Activated B cell treated with CpG ODN at 0.5 μM for 24 hours (primary cell): Measurements from ENCODE around the gene NR3C1. TPM values are rescaled to one million over a fixed set of nuclear protein-coding genes. Genes with fewer than 3 reads are reported as not detected.
A peak's percentile ranks its signal among the peaks of the same experiment; 100 is the strongest.

Experiments
- ATAC-seq: fragments of 200-7000 bp; cut with Tn5 transposase; one replicate; pipeline ENCODE4 v1.10.0; 2021; ENCODE audit warnings: low read depth, mild to moderate bottlenecking, moderate library complexity
- CTCF ChIA-PET: fragments of 350-600 bp; sonication (Branson Sonifier 250); formaldehyde crosslinking; loops from one replicate; lab custom pipeline; 2021; ENCODE audit warnings: antibody characterized with exemption; lab: Charles Lee
- POLR2A ChIA-PET: fragments of 350-600 bp; sonication (Branson Sonifier 250); formaldehyde crosslinking; loops from one replicate; lab custom pipeline; 2021; ENCODE audit warnings: antibody characterized with exemption; lab: Charles Lee
- DNase-seq: peaks from one replicate; pipeline ENCODE4 v3.0.0; 2022
- H3K27ac Mint-ChIP-seq: one replicate; pipeline ENCODE4 v1.8.0; 2020; ENCODE audit warnings: mixed read lengths
- H3K27me3 Mint-ChIP-seq: one replicate; pipeline ENCODE4 v1.8.0; 2021; ENCODE audit warnings: mixed read lengths
- H3K36me3 Mint-ChIP-seq: one replicate; pipeline ENCODE4 v1.8.0; 2021; ENCODE audit warnings: low read depth, mixed read lengths
- H3K4me1 Mint-ChIP-seq: one replicate; pipeline ENCODE4 v1.8.0; 2021; ENCODE audit warnings: mixed read lengths
- H3K4me3 Mint-ChIP-seq: one replicate; pipeline ENCODE4 v1.8.0; 2020; ENCODE audit warnings: mild to moderate bottlenecking, mixed read lengths
- H3K9me3 Mint-ChIP-seq: one replicate; pipeline ENCODE4 v1.8.0; 2020; ENCODE audit warnings: mixed read lengths
- CTCF ChIP-seq: fragments of 200-600 bp; IDR thresholded peaks from one replicate; pipeline ENCODE4 v1.8.0; 2022; ENCODE audit warnings: antibody characterized with exemption, mild to moderate bottlenecking
- intact Hi-C: fragments of 100-400 bp; cut with micrococcal nuclease; formaldehyde crosslinking; loops from one replicate; pipeline ENCODE4 v1.15.1; 2024
- total RNA-seq: library from RNA; stranded (reverse); gene quantifications from 2 replicates; pipeline ENCODE4 v1.2.3, GENCODE V29; 2022

NR3C1 gene
- total RNA-seq, 1 donor from 2014 or later: 110 TPM

- Mint-ChIP-seq H3K36me3 (peaks cover 34% of the 10 kb centered on the region), H3K4me1 (peaks cover 89% of the 10 kb centered on the region), H3K27ac (peak overlapping the region; percentile 82), H3K27me3 (no peaks in the 10 kb centered on the region), H3K9me3 (no peaks in the 10 kb centered on the region), H3K4me3 (peak overlapping the region; percentile 75)
- peak; percentile 51 for ATAC-seq
- intact Hi-C loops: loop anchor here (1.0 kb wide), 1 partner anchor 8 kb away; the partner anchor contains the start of gene NR3C1
- TF ChIP-seq CTCF: no peak
- CTCF ChIA-PET: no interaction called here
- POLR2A ChIA-PET: interaction anchor here (1.8 to 2.7 kb wide), 2 partner anchors 9 to 393 kb away, joined by 9 to 11 read pairs; no protein-coding TSS in a partner anchor
- no peak for DNase-seq
These were observed 7.7 kb downstream of the NR3C1 start for GRCh38 chr5:143395638-143396352.

- DNase-seq (no peak), ATAC-seq (no peak)
- ChIA-PET CTCF (interaction anchor here (1.0 kb wide), 1 partner anchor 470 kb away, joined by 3 read pairs; no protein-coding TSS in a partner anchor), POLR2A (interaction anchor here (1.8 kb wide), 1 partner anchor 10 kb away, joined by 8 read pairs; the partner anchor contains the start of gene NR3C1)
- Mint-ChIP-seq H3K27ac (no peak overlapping the region), H3K4me1 (peaks cover 85% of the 10 kb centered on the region), H3K4me3 (no peak overlapping the region), H3K9me3 (no peaks in the 10 kb centered on the region), H3K27me3 (no peaks in the 10 kb centered on the region), H3K36me3 (peaks cover 21% of the 10 kb centered on the region)
- no peak for TF ChIP-seq CTCF
- intact Hi-C loops: loop anchor here (2.0 kb wide), 1 partner anchor 15 kb away; no protein-coding TSS in a partner anchor
These were observed 10.0 kb downstream of the NR3C1 start for GRCh38 chr5:143393524-143393923.

GRCh38 chr5:143390941-143391340 is 12.5 kb downstream of the NR3C1 start:
- peaks cover 11% of the 10 kb centered on the region for H3K9me3 Mint-ChIP-seq
- TF ChIP-seq CTCF: no peak
- H3K4me3 Mint-ChIP-seq: no peak overlapping the region
- ChIA-PET CTCF (interaction anchor here (0.6 to 0.7 kb wide), 2 partner anchors 212 to 388 kb away, joined by 3 to 4 read pairs; no protein-coding TSS in a partner anchor), POLR2A (interaction anchor here (1.0 kb wide), 1 partner anchor 37 kb away, joined by 3 read pairs; no protein-coding TSS in a partner anchor)
- H3K36me3 Mint-ChIP-seq: peaks cover 33% of the 10 kb centered on the region
- no peaks in the 10 kb centered on the region for H3K27me3 Mint-ChIP-seq
- no peak for DNase-seq
- H3K4me1 Mint-ChIP-seq: peaks cover 81% of the 10 kb centered on the region
- H3K27ac Mint-ChIP-seq: no peak overlapping the region
- intact Hi-C loops: no loop called here
- ATAC-seq: no peak

- no peak for DNase-seq
- no peak for ATAC-seq
- ChIA-PET CTCF (no interaction called here), POLR2A (interaction anchor here (1.0 kb wide), 1 partner anchor 36 kb away, joined by 3 read pairs; no protein-coding TSS in a partner anchor)
- H3K4me3 Mint-ChIP-seq: no peak overlapping the region
- H3K27me3 Mint-ChIP-seq: no peaks in the 10 kb centered on the region
- TF ChIP-seq CTCF: no peak
- H3K9me3 Mint-ChIP-seq: peaks cover 18% of the 10 kb centered on the region
- peaks cover 77% of the 10 kb centered on the region for H3K4me1 Mint-ChIP-seq
- intact Hi-C loops: no loop called here
- peaks cover 40% of the 10 kb centered on the region for H3K36me3 Mint-ChIP-seq
- H3K27ac Mint-ChIP-seq: no peak overlapping the region
These were observed 13.2 kb downstream of the NR3C1 start for GRCh38 chr5:143390258-143390657.

GRCh38 chr5:143386725-143387124 is 16.8 kb downstream of the NR3C1 start:
- DNase-seq (no peak), ATAC-seq (no peak)
- no peaks in the 10 kb centered on the region for H3K27me3 Mint-ChIP-seq
- peaks cover 75% of the 10 kb centered on the region for H3K4me1 Mint-ChIP-seq
- TF ChIP-seq CTCF: no peak
- H3K4me3 Mint-ChIP-seq: no peak overlapping the region
- H3K36me3 Mint-ChIP-seq: peaks cover 62% of the 10 kb centered on the region
- H3K27ac Mint-ChIP-seq: peak overlapping the region; percentile 16
- POLR2A ChIA-PET: no interaction called here
- H3K9me3 Mint-ChIP-seq: peaks cover 20% of the 10 kb centered on the region
- intact Hi-C loops: no loop called here
- CTCF ChIA-PET: no interaction called here
